ENCODE results near the gene HNRNPA2B1. TPM values are rescaled to one million over a fixed set of nuclear protein-coding genes. Genes with fewer than 3 reads are reported as not detected.

HNRNPA2B1 gene
- total and polyA plus RNA-seq, 2 of the 8 experiments (the other 6 are each of a cell fraction or from before 2014, with no cell fraction given), result 276 to 1,255 TPM

DNA sequence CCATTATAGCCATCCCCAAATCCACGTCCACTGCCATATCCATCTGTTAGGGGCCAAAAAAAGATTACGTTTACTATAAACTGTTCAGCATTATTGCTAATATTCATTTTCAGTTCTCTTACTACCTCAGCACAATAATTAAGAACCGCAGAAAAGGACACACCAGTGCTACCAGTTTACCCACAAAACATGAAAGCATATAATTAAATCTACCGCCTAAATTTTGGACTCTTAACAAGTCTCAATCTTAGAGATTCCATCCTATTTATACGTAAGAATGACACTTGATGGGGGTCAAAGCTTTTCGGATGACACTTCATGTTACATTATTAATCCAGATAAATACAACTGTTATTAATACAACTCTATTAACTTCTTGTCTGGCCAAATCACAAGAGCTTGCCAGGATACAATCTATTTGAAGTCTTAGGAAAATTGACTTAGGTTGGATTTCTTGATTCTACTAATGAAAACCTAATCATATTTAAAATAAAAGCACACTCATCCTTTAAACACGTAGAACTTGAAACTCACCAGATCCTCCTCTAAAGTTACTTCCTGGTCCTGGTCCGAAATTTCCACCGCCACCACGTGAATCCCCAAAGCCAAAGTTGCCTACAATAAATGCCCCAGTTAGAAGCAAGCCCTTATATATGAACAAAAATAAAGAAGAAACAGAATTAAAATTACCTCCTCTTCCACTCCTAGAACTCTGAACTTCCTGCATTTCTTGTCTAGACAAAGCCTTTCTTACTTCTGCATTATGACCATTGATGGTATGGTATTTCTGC is 4.5 kb downstream of the HNRNPA2B1 start (continued):
- TF ChIP-seq CHD1 (IDR thresholded peaks at IDR 0.05; ENCODE audit: low read depth, low read length) (0 out of 2 replicates have a peak, but pooled peaks have one; percentile 51), RNF2 (IDR thresholded peaks at IDR 0.05; ENCODE audit: borderline replicate concordance, low read depth, low read length, missing control alignments, poor library complexity, severe bottlenecking) (no peak), POLR2A (IDR thresholded peaks at IDR 0.05; ENCODE audit: control extremely low read depth in 1 of 2, low read depth in 2 of 2, low read length in 2 of 2) (peak in 1 of 2 experiments; percentile 61; a peak in 1 of 3 replicates)

Measured in H1 (cell line).